Amniotic stem cell (primary cell): ENCODE measurements around the gene EMILIN1.
A peak's percentile ranks its signal among the peaks of the same experiment; 100 is the strongest.

Source experiments
- DNase-seq: peaks from one replicate; lab custom pipeline; 2025; lab: John Stamatoyannopoulos, UW

The EMILIN1 gene

DNA sequence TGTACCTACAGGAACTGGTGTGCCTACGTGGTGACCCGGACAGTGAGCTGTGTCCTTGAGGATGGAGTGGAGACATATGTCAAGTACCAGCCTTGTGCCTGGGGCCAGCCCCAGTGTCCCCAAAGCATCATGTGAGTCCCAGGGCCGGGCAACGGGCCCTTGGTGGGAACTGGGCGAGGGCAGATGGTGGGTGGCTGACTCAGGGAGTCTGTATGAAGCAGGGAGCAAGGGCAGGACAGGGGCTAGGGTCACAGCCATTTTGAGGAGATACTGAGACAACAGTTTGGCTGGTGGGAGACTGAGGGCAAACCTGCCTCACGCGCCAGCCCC, 1.7 kb downstream of the EMILIN1 start:
- no peak for DNase-seq

DNA sequence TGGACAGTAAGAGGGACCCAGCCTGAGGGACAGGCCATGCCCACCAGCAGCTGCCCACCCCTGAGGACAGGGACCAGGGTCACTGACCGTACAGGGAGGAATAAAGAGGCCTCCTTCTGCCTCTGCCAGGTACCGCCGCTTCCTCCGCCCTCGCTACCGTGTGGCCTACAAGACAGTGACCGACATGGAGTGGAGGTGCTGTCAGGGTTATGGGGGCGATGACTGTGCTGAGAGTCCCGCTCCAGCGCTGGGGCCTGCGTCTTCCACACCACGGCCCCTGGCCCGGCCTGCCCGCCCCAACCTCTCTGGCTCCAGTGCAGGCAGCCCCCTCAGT, 2.2 kb downstream of the EMILIN1 start:
- DNase-seq: no peak

DNA sequence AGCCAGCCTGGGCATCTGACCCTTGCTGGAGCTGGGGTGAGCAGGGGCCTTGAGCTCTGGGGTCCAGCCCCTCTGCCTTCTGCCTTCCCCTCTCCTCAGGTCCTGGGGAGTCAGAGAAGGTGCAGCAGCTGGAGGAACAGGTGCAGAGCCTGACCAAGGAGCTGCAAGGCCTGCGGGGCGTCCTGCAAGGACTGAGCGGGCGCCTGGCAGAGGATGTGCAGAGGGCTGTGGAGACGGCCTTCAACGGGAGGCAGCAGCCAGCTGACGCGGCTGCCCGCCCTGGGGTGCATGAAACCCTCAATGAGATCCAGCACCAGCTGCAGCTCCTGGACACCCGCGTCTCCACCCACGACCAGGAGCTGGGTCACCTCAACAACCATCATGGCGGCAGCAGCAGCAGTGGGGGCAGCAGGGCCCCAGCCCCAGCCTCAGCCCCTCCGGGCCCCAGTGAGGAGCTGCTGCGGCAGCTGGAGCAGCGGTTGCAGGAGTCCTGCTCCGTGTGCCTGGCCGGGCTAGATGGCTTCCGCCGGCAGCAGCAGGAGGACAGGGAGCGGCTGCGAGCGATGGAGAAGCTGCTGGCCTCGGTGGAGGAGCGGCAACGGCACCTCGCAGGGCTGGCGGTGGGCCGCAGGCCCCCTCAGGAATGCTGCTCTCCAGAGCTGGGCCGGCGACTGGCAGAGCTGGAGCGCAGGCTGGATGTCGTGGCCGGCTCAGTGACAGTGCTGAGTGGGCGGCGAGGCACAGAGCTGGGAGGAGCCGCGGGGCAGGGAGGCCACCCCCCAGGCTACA, 3.8 kb downstream of the EMILIN1 start:
- DNase-seq: no peak

DNA sequence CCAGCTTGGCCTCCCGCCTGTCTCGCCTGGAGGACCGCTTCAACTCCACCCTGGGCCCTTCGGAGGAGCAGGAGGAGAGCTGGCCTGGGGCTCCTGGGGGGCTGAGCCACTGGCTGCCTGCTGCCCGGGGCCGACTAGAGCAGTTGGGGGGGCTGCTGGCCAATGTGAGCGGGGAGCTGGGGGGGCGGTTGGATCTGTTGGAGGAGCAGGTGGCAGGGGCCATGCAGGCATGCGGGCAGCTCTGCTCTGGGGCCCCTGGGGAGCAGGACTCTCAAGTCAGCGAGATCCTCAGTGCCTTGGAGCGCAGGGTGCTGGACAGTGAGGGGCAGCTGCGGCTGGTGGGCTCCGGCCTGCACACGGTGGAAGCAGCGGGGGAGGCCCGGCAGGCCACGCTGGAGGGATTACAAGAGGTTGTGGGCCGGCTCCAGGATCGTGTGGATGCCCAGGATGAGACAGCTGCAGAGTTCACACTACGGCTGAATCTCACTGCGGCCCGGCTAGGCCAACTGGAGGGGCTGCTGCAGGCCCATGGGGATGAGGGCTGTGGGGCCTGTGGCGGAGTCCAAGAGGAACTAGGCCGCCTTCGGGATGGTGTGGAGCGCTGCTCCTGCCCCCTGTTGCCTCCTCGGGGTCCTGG, 4.5 kb downstream of the EMILIN1 start:
- no peak for DNase-seq

DNA sequence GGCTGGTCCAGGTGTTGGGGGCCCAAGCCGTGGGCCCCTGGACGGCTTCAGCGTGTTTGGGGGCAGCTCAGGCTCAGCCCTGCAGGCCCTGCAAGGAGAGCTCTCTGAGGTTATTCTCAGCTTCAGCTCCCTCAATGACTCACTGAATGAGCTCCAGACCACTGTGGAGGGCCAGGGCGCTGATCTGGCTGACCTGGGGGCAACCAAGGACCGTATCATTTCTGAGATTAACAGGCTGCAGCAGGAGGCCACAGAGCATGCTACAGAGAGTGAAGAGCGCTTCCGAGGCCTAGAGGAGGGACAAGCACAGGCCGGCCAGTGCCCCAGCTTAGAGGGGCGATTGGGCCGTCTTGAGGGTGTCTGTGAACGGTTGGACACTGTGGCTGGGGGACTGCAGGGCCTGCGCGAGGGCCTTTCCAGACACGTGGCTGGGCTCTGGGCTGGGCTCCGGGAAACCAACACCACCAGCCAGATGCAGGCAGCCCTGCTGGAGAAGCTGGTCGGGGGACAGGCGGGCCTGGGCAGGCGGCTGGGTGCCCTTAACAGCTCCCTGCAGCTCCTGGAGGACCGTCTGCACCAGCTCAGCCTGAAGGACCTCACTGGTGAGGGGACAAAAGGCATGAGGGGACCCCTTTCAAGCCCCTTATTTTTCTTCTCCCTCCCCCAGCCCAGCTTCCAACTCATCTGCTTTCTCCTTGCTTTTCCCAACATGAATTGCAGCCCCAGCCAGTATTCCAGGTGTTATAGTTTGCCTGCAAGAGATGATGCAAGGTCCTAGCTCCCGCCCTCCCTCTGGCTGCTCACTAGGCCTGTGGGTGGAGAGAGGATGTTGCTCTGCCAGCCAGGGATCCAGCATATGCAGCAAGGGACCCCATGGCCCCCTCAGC, 5.2 kb downstream of the EMILIN1 start:
- no peak for DNase-seq

DNA sequence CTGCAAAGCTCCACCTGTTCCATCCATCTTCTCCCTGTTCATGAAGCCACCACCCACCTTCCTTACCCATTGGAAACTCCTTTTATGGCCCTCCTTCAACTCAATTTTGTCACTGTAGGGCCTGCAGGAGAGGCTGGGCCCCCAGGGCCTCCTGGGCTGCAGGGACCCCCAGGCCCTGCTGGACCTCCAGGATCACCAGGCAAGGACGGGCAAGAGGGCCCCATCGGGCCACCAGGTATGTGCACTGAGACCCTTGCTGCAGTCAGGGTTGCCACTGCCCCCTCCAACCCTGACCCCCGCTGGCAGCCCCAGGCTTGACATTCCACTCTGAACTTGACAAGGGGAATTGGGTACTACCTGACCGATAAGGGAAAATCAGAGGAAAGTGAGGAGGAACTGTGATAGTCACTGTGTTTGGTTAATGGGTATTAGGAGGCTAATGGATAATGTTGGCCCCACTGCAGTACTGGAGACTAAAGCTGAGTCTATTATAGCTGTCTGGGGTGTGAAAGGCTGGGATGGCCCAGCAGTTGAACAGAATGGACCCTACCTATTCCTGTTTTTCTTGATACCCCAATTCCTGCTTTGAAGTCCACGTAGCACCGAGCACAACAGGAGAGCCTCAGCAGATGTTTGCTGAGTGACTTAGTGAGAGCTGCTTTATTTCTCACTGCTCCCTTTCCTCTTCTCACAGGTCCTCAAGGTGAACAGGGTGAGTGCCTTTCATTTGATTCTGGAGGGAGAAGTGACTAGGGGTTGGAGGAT, 6.1 kb downstream of the EMILIN1 start:
- no peak for DNase-seq

GRCh38 chr2:27085062-27085672, 6.8 kb downstream of the EMILIN1 start:
- DNase-seq: no peak

DNA sequence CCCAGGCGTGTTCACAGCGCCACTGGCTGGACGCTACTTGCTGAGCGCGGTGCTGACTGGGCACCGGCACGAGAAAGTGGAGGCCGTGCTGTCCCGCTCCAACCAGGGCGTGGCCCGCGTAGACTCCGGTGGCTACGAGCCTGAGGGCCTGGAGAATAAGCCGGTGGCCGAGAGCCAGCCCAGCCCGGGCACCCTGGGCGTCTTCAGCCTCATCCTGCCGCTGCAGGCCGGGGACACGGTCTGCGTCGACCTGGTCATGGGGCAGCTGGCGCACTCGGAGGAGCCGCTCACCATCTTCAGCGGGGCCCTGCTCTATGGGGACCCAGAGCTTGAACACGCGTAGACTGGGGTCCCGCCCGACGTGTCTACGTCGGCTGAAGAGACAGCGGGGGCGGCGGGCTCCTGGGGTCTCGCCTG, 7.3 kb downstream of the EMILIN1 start:
- DNase-seq: no peak

GRCh38 chr2:27086090-27086723, 7.8 kb downstream of the EMILIN1 start:
- DNase-seq: peak; percentile 69

DNA sequence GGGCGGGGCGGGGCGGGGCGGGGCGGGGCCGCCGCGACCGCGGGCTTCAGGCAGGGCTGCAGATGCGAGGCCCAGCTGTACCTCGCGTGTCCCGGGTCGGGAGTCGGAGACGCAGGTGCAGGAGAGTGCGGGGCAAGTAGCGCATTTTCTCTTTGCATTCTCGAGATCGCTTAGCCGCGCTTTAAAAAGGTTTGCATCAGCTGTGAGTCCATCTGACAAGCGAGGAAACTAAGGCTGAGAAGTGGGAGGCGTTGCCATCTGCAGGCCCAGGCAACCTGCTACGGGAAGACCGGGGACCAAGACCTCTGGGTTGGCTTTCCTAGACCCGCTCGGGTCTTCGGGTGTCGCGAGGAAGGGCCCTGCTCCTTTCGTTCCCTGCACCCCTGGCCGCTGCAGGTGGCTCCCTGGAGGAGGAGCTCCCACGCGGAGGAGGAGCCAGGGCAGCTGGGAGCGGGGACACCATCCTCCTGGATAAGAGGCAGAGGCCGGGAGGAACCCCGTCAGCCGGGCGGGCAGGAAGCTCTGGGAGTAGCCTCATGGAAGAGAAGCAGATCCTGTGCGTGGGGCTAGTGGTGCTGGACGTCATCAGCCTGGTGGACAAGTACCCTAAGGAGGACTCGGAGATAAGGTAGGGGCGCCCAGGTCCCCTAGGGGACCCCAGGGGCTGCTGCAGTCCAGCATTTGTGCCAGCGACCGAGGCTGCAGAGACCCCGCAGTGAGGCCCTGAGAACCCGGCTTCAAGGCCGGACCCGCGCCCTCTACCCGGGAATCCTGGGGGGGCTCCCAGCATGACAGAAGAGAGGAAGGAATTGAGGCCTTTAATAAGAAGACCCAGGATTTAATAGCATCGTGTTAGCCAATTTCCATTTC, 8.5 kb downstream of the EMILIN1 start, which contains the start of gene KHK:
Gene KHK, plus strand, starts transcription at position 49 of the 870 bp plus-strand sequence. Its CDS starts 488 bp downstream, at position 537.
- DNase-seq: no peak

GRCh38 chr2:27087823-27088410, 9.5 kb downstream of the EMILIN1 start:
- no peak for DNase-seq

DNA sequence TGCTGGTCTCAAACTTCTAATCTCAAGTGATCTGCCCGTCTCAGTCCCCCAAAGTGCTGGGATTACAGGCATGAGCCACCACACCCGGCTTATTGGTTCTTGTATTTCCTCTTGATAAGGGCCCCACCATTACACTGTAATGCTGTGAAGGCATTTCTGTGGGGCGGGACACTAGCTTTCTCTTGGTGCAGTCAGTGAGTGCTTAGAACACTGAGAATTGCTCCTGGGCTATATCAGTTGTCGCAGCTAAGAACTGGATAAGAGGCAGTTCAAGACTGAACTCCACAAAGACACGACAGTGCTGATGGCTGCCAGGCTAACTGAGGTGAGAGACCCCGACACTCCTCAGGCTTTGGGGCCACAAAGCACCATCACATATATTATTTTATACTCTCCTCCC, 10.2 kb downstream of the EMILIN1 start:
- DNase-seq: no peak

DNA sequence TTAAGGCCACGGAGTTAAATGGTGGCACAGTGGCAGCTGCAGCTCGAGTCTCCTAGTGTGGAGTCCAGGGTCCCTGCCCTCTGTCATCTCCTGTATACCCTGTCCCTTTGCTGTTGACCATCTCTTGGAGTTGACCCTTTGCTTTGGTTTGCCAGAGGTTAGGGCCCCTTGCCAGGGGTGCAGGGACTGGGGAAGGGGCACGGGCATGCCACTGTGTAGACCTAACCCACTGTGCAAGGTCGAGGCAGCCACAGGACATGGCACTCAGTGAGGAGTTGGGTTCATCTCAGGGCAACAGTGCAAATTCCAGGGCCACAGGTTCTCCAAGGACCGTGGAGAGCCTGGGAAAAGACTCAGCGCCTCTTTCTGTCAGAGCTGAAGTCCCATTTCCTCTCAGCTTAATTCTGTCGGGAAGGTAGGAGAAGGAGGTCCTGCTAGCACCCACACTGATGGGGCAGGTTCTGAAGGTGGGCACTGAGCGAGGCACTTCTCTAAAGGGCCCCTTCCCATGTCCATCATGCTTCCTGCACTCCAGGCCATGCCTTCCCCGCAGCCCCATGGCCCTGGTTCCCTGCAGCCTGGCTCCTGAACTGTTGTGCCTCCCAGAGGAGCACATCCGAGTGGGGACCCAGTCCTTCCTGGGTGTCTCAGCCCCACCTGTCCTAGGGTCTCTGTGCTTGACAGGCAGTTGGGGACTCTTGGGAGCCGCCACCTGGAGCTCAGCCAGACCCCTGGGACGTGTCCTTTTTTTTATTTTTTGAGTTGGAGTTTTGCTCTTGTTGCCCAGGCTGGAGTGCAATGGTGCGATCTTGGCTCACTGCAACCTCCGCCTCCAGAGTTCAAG, 10.9 kb downstream of the EMILIN1 start:
- no peak for DNase-seq

DNA sequence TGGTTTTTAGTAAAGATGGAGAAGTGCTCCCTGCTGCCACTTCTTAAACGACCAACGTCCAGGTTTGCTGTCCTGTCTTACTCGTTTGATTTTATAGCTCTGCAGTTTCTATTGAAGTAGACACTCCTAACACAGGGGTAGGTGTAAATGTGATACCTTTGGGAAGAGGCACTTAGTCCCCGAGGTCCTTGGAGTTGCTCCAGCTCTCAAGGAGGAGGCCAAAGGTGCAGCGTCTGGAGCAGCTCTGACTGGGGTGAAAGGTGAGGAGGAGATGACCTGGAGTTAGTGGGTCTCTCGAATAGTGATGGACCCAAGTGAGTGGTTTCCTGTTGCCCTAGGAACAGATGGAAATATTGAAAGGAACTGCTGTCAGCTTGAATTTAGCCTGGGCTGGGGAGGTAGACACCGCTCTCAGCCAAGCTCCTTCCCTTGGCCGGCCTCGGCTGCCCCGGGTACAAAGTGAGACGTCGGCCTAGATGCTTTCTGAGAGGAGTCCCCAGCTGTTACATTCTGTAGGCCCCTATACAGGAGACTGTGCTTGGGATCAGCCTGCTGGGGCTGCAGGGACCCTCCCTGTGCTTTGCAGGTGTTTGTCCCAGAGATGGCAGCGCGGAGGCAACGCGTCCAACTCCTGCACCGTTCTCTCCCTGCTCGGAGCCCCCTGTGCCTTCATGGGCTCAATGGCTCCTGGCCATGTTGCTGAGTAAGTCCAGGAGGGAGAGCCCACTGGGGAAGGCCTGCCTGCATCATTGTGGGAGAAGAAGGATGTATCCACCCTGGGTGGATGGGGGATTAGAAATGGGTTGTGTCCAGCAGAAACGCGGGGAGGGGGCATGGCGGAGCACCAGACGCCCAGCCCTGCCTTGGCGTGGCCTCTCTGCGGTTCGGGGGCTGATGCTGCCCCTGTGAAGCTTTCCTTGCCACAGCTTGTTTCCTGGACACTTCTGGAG, 13.6 kb downstream of the EMILIN1 start:
- DNase-seq: no peak

DNA sequence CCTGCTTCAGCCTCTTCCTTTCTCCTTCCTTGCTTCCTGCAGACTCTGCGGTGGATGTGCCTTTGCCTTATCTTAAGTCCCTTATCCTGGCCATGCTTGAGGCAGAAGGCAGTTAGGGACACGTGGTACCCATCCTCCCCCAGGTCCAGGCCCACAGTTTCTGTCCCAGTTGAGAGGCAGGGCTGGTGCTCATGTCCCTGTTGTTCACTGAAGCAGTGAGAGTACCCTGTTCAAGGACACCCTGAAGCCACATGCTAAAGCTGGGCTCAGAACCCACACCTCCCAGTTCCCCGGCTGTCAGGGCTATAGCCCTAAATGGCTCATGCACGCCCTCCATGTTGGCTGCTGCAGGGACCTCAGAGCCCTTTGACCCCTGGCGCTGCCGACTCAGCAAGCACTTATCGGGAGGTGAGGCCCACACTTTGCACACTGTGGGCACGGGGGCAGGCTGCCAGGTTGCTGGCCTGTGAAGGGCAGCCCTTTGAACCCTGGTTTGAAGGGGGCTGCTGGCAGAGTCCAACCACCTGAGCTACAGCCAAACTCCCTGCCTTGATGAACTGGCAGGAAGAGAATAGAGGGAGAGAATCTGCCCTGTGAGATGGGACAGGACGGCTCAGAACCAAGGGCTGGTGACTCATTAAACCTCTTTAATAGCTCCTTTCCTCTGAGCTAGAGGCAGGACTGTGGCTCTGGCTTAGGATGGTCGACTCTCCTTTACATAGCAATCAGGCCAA, 14.4 kb downstream of the EMILIN1 start:
- DNase-seq: no peak

- no peak for DNase-seq
Measured at GRCh38 chr2:27093430-27094352, 15.3 kb downstream of the EMILIN1 start.
